ENCODE results near the gene CSGALNACT2.

Gene CSGALNACT2

DNA sequence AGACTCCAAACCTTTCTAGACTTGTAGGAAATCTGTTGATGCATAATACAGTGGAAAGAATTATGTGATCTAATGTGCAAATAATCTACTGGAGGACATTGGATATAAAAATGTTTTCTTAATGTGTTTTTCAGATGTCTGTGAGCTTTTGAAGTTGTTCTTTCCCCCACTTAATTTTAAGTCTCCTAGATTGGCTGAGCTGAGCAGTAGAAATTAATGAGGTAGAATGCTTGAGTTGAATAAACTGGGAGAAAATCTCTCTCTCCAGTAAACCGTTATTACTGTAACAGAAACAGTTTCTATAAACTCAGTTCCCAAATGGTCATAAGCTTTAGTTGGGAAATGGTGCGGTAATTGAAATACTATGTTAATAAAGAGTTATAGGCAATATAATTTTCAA lies 15.7 kb downstream of the CSGALNACT2 start:
- H3K4me3 ChIP-seq (ENCODE audit: low read length in 2 of 2) = no peak overlapping the region
- H3K27me3 ChIP-seq (ENCODE audit: control insufficient read depth in 1 of 2, insufficient read depth in 2 of 2, low read length in 2 of 2) = no peaks in the 10 kb centered on the region
- H3K9me3 ChIP-seq (ENCODE audit: control insufficient read depth in 2 of 2, low read length in 2 of 2) = no peaks in the 10 kb centered on the region
- H3K27ac ChIP-seq (ENCODE audit: low read length) = no peak overlapping the region
- H3K36me3 ChIP-seq (ENCODE audit: control insufficient read depth in 2 of 2, insufficient read depth in 2 of 2, low read length in 2 of 2) = no peaks in the 10 kb centered on the region
- H3K4me1 ChIP-seq (ENCODE audit: control insufficient read depth, insufficient read depth, low read length) = no peaks in the 10 kb centered on the region
- H3K9ac ChIP-seq (ENCODE audit: low read length in 2 of 2) = no peak overlapping the region

DNA sequence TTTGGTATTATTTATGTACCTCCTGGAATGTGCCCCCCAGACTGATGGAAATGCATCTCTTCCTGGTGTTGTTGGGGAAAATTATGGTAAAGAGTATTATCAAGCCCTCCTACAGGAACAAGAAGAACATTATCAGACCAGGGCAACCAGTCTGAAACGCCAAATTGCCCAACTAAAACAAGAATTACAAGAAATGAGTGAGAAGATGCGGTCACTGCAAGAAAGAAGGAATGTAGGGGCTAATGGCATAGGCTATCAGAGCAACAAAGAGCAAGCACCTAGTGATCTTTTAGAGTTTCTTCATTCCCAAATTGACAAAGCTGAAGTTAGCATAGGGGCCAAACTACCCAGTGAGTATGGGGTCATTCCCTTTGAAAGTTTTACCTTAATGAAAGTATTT lies 17.0 kb downstream of the CSGALNACT2 start:
- H3K4me1 ChIP-seq (ENCODE audit: control insufficient read depth, insufficient read depth, low read length) = no peaks in the 10 kb centered on the region
- no peak overlapping the region for H3K9ac ChIP-seq (ENCODE audit: low read length in 2 of 2)
- H3K27ac ChIP-seq (ENCODE audit: low read length) = no peak overlapping the region
- no peaks in the 10 kb centered on the region for H3K27me3 ChIP-seq (ENCODE audit: control insufficient read depth in 1 of 2, insufficient read depth in 2 of 2, low read length in 2 of 2)
- H3K4me3 ChIP-seq (ENCODE audit: low read length in 2 of 2) = no peak overlapping the region
- H3K9me3 ChIP-seq (ENCODE audit: control insufficient read depth in 2 of 2, low read length in 2 of 2) = no peaks in the 10 kb centered on the region
- no peaks in the 10 kb centered on the region for H3K36me3 ChIP-seq (ENCODE audit: control insufficient read depth in 2 of 2, insufficient read depth in 2 of 2, low read length in 2 of 2)

DNA sequence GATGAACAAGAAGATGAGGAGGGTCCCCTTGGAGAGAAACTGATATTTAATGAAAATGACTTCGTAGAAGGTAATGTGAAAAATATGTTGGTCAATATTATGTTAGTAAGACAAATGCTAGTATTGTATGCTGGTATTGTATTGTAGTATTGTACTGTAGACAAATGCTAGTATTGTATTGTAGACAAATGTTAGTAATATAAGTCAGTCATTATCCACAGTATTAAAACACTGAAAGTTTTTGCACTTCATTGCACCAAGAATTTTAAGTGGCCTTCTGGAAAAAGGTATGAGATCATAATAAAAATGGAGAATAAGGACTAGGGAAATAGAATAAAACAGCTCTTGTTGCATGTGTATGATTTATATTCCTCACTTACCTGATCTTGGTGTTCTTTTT lies 17.5 kb downstream of the CSGALNACT2 start:
- Histone ChIP-seq H3K36me3 (ENCODE audit: control insufficient read depth in 2 of 2, insufficient read depth in 2 of 2, low read length in 2 of 2) (no peaks in the 10 kb centered on the region), H3K4me1 (ENCODE audit: control insufficient read depth, insufficient read depth, low read length) (no peaks in the 10 kb centered on the region), H3K9me3 (ENCODE audit: control insufficient read depth in 2 of 2, low read length in 2 of 2) (no peaks in the 10 kb centered on the region), H3K4me3 (ENCODE audit: low read length in 2 of 2) (no peak overlapping the region), H3K27ac (ENCODE audit: low read length) (no peak overlapping the region), H3K27me3 (ENCODE audit: control insufficient read depth in 1 of 2, insufficient read depth in 2 of 2, low read length in 2 of 2) (no peaks in the 10 kb centered on the region), H3K9ac (ENCODE audit: low read length in 2 of 2) (no peak overlapping the region)

DNA sequence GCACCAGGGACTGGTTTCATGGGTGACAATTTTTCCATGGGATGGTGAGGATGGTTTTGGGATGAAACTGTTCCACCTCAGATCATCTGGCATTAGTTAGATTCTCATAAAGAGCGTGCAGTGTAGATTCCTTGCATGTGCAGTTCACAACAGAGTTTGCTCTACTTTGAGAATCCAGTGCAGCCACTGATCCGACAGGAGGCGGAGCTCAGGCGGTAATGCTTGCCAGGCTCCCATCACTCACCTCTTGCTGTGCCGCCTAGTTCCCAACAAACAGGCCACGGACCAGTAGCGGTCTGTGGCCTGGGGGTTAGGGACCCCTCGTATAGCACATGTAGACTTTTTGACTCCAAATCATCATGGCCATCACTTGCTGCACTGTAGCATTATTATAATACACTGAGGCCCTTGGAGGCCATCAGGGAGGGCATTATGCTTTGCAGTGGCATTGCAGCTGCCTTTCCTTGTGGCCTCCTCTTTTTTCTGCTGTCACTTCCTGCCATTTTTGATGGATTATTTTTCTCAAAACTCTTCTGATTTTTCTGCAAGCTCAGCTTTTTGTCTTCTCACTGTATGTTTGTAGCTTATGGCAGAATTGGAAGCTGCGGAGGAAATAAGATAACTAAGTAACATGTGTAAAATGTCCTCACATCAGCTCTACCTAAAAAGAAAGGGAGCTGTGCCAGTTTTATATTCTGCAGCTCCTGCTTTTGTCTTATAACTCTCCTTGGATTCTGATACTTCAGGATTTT lies 18.5 kb downstream of the CSGALNACT2 start:
- H3K9ac ChIP-seq (ENCODE audit: low read length in 2 of 2) = no peak overlapping the region
- H3K27me3 ChIP-seq (ENCODE audit: control insufficient read depth in 1 of 2, insufficient read depth in 2 of 2, low read length in 2 of 2) = no peaks in the 10 kb centered on the region
- no peak overlapping the region for H3K27ac ChIP-seq (ENCODE audit: low read length)
- no peak overlapping the region for H3K4me3 ChIP-seq (ENCODE audit: low read length in 2 of 2)
- H3K9me3 ChIP-seq (ENCODE audit: control insufficient read depth in 2 of 2, low read length in 2 of 2) = no peaks in the 10 kb centered on the region
- H3K4me1 ChIP-seq (ENCODE audit: control insufficient read depth, insufficient read depth, low read length) = no peaks in the 10 kb centered on the region
- peaks cover 4 to 5% of the 10 kb centered on the region in 2 donors for H3K36me3 ChIP-seq (ENCODE audit: control insufficient read depth in 2 of 2, insufficient read depth in 2 of 2, low read length in 2 of 2)

DNA sequence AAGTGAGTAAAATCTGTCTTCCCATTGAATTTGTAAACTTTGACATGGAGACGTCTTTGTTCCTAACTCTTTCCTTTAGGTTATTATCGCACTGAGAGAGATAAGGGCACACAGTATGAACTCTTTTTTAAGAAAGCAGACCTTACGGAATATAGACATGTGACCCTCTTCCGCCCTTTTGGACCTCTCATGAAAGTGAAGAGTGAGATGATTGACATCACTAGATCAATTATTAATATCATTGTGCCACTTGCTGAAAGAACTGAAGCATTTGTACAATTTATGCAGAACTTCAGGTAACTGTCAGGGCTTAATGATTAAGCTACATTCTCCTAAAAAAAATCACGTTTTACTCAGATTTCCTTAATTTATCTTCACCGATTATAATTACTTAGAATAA lies 20.4 kb downstream of the CSGALNACT2 start:
- no peak overlapping the region for H3K27ac ChIP-seq (ENCODE audit: low read length)
- no peak overlapping the region for H3K9ac ChIP-seq (ENCODE audit: low read length in 2 of 2)
- peaks cover 13 to 21% of the 10 kb centered on the region in 2 donors for H3K36me3 ChIP-seq (ENCODE audit: control insufficient read depth in 2 of 2, insufficient read depth in 2 of 2, low read length in 2 of 2)
- no peaks in the 10 kb centered on the region for H3K9me3 ChIP-seq (ENCODE audit: control insufficient read depth in 2 of 2, low read length in 2 of 2)
- H3K27me3 ChIP-seq (ENCODE audit: control insufficient read depth in 1 of 2, insufficient read depth in 2 of 2, low read length in 2 of 2) = no peaks in the 10 kb centered on the region
- H3K4me1 ChIP-seq (ENCODE audit: control insufficient read depth, insufficient read depth, low read length) = no peaks in the 10 kb centered on the region
- H3K4me3 ChIP-seq (ENCODE audit: low read length in 2 of 2) = no peak overlapping the region

GRCh38 chr10:43160046-43160920 lies 22.0 kb downstream of the CSGALNACT2 start:
- Histone ChIP-seq H3K36me3 (ENCODE audit: control insufficient read depth in 2 of 2, insufficient read depth in 2 of 2, low read length in 2 of 2) (peaks cover 13 to 21% of the 10 kb centered on the region in 2 donors), H3K27ac (ENCODE audit: low read length) (no peak overlapping the region), H3K9me3 (ENCODE audit: control insufficient read depth in 2 of 2, low read length in 2 of 2) (no peaks in the 10 kb centered on the region), H3K4me3 (ENCODE audit: low read length in 2 of 2) (no peak overlapping the region), H3K27me3 (ENCODE audit: control insufficient read depth in 1 of 2, insufficient read depth in 2 of 2, low read length in 2 of 2) (no peaks in the 10 kb centered on the region), H3K9ac (ENCODE audit: low read length in 2 of 2) (no peak overlapping the region), H3K4me1 (ENCODE audit: control insufficient read depth, insufficient read depth, low read length) (no peaks in the 10 kb centered on the region)

DNA sequence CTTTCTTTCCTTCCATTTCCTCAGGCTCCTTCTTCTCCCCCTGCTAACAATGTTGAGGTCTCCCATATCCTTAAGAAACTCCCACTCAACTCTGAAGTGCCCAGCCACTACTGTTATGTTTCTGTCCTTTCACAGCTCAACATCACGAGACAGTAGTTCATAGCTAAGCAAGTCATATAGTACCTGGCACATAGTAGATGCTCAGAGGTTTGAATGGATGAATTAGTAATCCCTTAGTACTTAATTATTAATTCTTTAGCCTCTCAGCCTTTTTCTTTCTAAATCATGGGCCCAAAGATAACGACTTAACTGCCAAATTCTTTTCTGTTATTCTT lies 22.6 kb downstream of the CSGALNACT2 start:
- H3K4me3 ChIP-seq (ENCODE audit: low read length in 2 of 2) = no peak overlapping the region
- no peaks in the 10 kb centered on the region for H3K4me1 ChIP-seq (ENCODE audit: control insufficient read depth, insufficient read depth, low read length)
- H3K9me3 ChIP-seq (ENCODE audit: control insufficient read depth in 2 of 2, low read length in 2 of 2) = no peaks in the 10 kb centered on the region
- no peaks in the 10 kb centered on the region for H3K27me3 ChIP-seq (ENCODE audit: control insufficient read depth in 1 of 2, insufficient read depth in 2 of 2, low read length in 2 of 2)
- H3K36me3 ChIP-seq (ENCODE audit: control insufficient read depth in 2 of 2, insufficient read depth in 2 of 2, low read length in 2 of 2) = peaks cover 13 to 21% of the 10 kb centered on the region in 2 donors
- H3K27ac ChIP-seq (ENCODE audit: low read length) = no peak overlapping the region
- no peak overlapping the region for H3K9ac ChIP-seq (ENCODE audit: low read length in 2 of 2)

DNA sequence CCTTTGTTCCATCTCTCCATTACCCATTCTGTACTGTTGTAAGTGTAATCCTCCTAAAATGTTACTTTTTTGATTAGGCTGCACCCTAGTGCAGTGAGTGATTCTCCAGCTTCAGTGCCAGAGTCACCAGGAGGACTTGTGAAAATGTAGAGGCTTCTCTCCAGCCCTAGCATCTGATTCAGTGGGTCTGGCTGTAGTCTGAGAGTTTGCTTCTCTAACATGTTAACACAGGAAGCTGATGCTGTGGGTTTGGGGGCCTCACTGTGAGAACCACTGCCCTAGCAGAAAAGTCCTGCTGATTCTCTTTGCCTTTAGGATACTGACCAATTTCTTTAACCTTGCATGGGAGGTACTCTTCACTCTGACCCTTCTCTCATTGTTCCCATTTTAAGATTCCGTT lies 24.4 kb downstream of the CSGALNACT2 start:
- Histone ChIP-seq H3K4me1 (ENCODE audit: control insufficient read depth, insufficient read depth, low read length) (no peaks in the 10 kb centered on the region), H3K4me3 (ENCODE audit: low read length in 2 of 2) (no peak overlapping the region), H3K36me3 (ENCODE audit: control insufficient read depth in 2 of 2, insufficient read depth in 2 of 2, low read length in 2 of 2) (peaks cover 13 to 25% of the 10 kb centered on the region in 2 donors), H3K27ac (ENCODE audit: low read length) (no peak overlapping the region), H3K27me3 (ENCODE audit: control insufficient read depth in 1 of 2, insufficient read depth in 2 of 2, low read length in 2 of 2) (no peaks in the 10 kb centered on the region), H3K9ac (ENCODE audit: low read length in 2 of 2) (no peak overlapping the region), H3K9me3 (ENCODE audit: control insufficient read depth in 2 of 2, low read length in 2 of 2) (no peaks in the 10 kb centered on the region)

DNA sequence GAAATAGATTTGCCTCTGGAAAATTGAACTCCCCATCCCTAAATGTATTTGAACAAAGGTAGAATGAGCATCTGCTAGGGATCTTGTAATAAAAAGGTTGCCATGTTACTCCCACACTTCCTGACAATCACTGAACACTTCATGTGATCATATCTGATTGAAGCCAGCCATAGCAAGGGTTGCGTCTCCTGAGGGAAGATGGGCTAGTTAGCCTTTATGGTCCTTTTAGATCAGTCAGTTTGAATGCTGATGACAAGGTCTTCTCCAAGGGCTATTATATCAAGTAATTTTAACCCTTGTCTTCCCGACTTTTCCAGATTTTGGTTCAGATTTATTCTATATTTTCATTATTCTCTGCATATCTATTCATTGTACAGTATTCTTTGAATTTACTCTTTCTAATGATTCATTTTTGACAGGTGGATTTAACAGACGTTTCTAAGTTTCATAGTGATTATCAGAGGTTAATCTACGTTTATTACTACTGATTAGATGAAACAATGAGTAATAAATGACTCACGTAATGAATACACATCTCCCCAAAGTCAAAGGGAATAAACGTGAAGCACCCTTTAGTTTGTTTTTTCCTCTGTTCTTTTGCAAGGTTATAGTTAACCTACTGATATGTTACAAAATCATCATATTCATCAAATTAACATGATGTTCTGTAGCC lies 28.1 kb downstream of the CSGALNACT2 start:
- peaks cover 11 to 25% of the 10 kb centered on the region in 2 donors for H3K36me3 ChIP-seq (ENCODE audit: control insufficient read depth in 2 of 2, insufficient read depth in 2 of 2, low read length in 2 of 2)
- no peaks in the 10 kb centered on the region for H3K4me1 ChIP-seq (ENCODE audit: control insufficient read depth, insufficient read depth, low read length)
- H3K4me3 ChIP-seq (ENCODE audit: low read length in 2 of 2) = no peak overlapping the region
- H3K27ac ChIP-seq (ENCODE audit: low read length) = no peak overlapping the region
- H3K9ac ChIP-seq (ENCODE audit: low read length in 2 of 2) = no peak overlapping the region
- no peaks in the 10 kb centered on the region for H3K27me3 ChIP-seq (ENCODE audit: control insufficient read depth in 1 of 2, insufficient read depth in 2 of 2, low read length in 2 of 2)
- H3K9me3 ChIP-seq (ENCODE audit: control insufficient read depth in 2 of 2, low read length in 2 of 2) = no peaks in the 10 kb centered on the region

DNA sequence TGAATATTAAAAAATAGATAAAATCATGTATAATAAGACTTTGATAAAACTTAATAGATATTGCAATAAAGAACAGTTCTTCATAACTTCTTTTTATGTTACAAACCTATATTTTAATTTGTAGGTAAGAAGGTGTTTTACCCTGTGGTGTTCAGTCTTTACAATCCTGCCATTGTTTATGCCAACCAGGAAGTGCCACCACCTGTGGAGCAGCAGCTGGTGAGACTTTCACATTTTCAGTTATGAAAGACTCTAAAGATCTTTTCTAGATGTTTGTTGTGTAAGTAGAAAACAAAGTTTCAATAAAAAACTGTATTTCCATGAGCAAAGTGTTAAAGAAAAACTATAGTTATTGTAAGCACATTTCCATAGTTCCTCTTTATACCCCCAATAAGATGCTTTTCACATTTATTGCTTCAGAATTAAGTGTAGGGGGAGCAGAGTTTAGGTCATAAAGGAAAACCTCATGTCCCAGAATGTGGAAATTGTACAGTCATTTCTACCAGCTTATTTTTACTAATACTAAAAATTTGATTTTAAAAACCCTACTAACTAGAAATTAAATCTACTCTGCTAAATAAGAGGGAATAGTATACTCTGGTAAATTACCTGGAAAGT lies 28.7 kb downstream of the CSGALNACT2 start:
- no peak overlapping the region for H3K4me3 ChIP-seq (ENCODE audit: low read length in 2 of 2)
- no peaks in the 10 kb centered on the region for H3K9me3 ChIP-seq (ENCODE audit: control insufficient read depth in 2 of 2, low read length in 2 of 2)
- H3K36me3 ChIP-seq (ENCODE audit: control insufficient read depth in 2 of 2, insufficient read depth in 2 of 2, low read length in 2 of 2) = peaks cover 8 to 18% of the 10 kb centered on the region in 2 donors
- no peak overlapping the region for H3K27ac ChIP-seq (ENCODE audit: low read length)
- H3K9ac ChIP-seq (ENCODE audit: low read length in 2 of 2) = no peak overlapping the region
- H3K27me3 ChIP-seq (ENCODE audit: control insufficient read depth in 1 of 2, insufficient read depth in 2 of 2, low read length in 2 of 2) = no peaks in the 10 kb centered on the region
- no peaks in the 10 kb centered on the region for H3K4me1 ChIP-seq (ENCODE audit: control insufficient read depth, insufficient read depth, low read length)
